Measurements from ENCODE around the gene ALDH1L1. TPM values are rescaled to one million over a fixed set of nuclear protein-coding genes. Genes with fewer than 3 reads are reported as not detected.

Gene ALDH1L1
- total and polyA plus RNA-seq, 9 of the 15 experiments (the other 6 are each of a cell fraction or from before 2014, with no cell fraction given): 0.06 to 1.9 (median 0.57) TPM; not detected in 1

- no peak for TF ChIP-seq ZNF511 (CRISPR knock-in tag; IDR thresholded peaks at IDR 0.05)
- TF ChIP-seq CREB3L1 (IDR thresholded peaks at IDR 0.05; ENCODE audit: borderline replicate concordance, low read depth): no peak
- no peak for TF ChIP-seq HOXB6 (CRISPR knock-in tag; IDR thresholded peaks at IDR 0.05; ENCODE audit: borderline replicate concordance)
- no peak for TF ChIP-seq SRSF7 (optimal IDR thresholded peaks at IDR 0.05; ENCODE audit: low read depth, low read length)
- TF ChIP-seq ZNF445 (CRISPR knock-in tag; IDR thresholded peaks at IDR 0.05; ENCODE audit: low read depth): no peak
- TF ChIP-seq PHB (CRISPR knock-in tag; IDR thresholded peaks at IDR 0.05): no peak
- TF ChIP-seq ZFP91 (CRISPR knock-in tag; IDR thresholded peaks at IDR 0.05): no peak
- TF ChIP-seq ELF4 (CRISPR knock-in tag; IDR thresholded peaks at IDR 0.05): no peak
- TF ChIP-seq ZNF561 (CRISPR knock-in tag; conservative IDR thresholded peaks at IDR 0.05): no peak
- TF ChIP-seq YY1 (IDR thresholded peaks at IDR 0.05; ENCODE audit: borderline replicate concordance in 1 of 3, control insufficient read depth in 1 of 3, extremely low read depth in 1 of 3, insufficient read depth in 3 of 3, insufficient read length in 1 of 3, insufficient replicate concordance in 2 of 3, low read depth in 1 of 3, low read length in 2 of 3): no peak
These were observed 119.7 kb downstream of the ALDH1L1 start (continued) for GRCh38 chr3:126060613-126061145.
